SK-N-SH (cell line): ENCODE results near the gene MYLK. TPM values are rescaled to one million over a fixed set of nuclear protein-coding genes. Genes with fewer than 3 reads are reported as not detected.

Experiments used
- CTCF ChIA-PET: fragments of 300-600, 350-600 bp; formaldehyde crosslinking; extraction: SDS; loops from one replicate; lab custom pipeline; 2021; lab: Yijun Ruan, JAX
- POLR2A ChIA-PET: fragments of 350-600 bp; sonication (Branson Sonifier 250); formaldehyde crosslinking; extraction: SDS; loops from one replicate; lab custom pipeline; 2020; ENCODE audit warnings: antibody characterized with exemption, inconsistent platforms; lab: Yijun Ruan, JAX
- DNase-seq: peaks from one replicate; pipeline ENCODE4 v3.0.0; 2012
- H2AFZ ChIP-seq: fragments of 200-600 bp; sonication (generic); 2 replicates; pipeline ENCODE4 v1.8.1; 2016; ENCODE audit warnings: antibody characterized with exemption, mild to moderate bottlenecking, low read depth
- H3F3A ChIP-seq: fragments of 200-600 bp; sonication (generic); replicated peaks from 2 replicates; pipeline ENCODE3; 2016; ENCODE audit warnings: antibody characterized with exemption, mild to moderate bottlenecking; ENCODE audit not compliant: insufficient read depth
- H3K27ac ChIP-seq, 2 experiments: fragments of 200-500 bp in 1 of 2; fragments of 200-600 bp in 1 of 2; sonication (Bioruptor generic) in 1 of 2; sonication (generic), shearing (Covaris generic) in 1 of 2; 2 replicates each; pipeline versions ENCODE4 v1.5.1 to v1.6.1; 2014 to 2016; ENCODE audit warnings: low read depth in 2 of 2, inconsistent platforms in 1 of 2, low read length in 1 of 2, mild to moderate bottlenecking in 1 of 2, mixed read lengths in 1 of 2
- H3K27me3 ChIP-seq: fragments of 200-600 bp; sonication (generic), shearing (Covaris generic); 2 replicates; pipeline ENCODE4 v1.6.1; 2016; ENCODE audit warnings: mixed run types; ENCODE audit not compliant: insufficient read depth
- H3K36me3 ChIP-seq, 2 experiments: fragments of 200-500 bp in 1 of 2; fragments of 200-600 bp in 1 of 2; sonication (Bioruptor generic) in 1 of 2; sonication (generic) in 1 of 2; replicated peaks in 1 of 2; 2 replicates each; pipeline versions ENCODE3 to v1.5.1; 2014 to 2016; ENCODE audit warnings: low read length in 1 of 2, mild to moderate bottlenecking in 1 of 2; ENCODE audit not compliant: insufficient read depth in 2 of 2, control insufficient read depth in 1 of 2
- H3K4me1 ChIP-seq, 2 experiments: fragments of 200-500 bp in 1 of 2; fragments of 200-600 bp in 1 of 2; sonication (Bioruptor generic) in 1 of 2; sonication (generic), shearing (Covaris generic) in 1 of 2; 2 replicates each; pipeline versions ENCODE4 v1.5.1 to v1.6.1; 2014 to 2016; ENCODE audit warnings: low read depth in 1 of 2, low read length in 1 of 2, mixed run types in 1 of 2; ENCODE audit not compliant: insufficient read depth in 2 of 2, control insufficient read depth in 1 of 2
- H3K4me2 ChIP-seq: fragments of 200-600 bp; sonication (generic), shearing (Covaris generic); 2 replicates; pipeline ENCODE4 v1.6.1; 2017; ENCODE audit warnings: mixed run types
- H3K4me3 ChIP-seq, 2 experiments: fragments of 200-500 bp in 1 of 2; fragments of 200-600 bp in 1 of 2; sonication (Bioruptor generic) in 1 of 2; sonication (generic), shearing (Covaris generic) in 1 of 2; 2 replicates each; pipeline versions ENCODE4 v1.5.1 to v1.8.1; 2014 to 2016; ENCODE audit warnings: low read depth in 2 of 2, inconsistent platforms in 1 of 2, low read length in 1 of 2, mild to moderate bottlenecking in 1 of 2, mixed read lengths in 1 of 2, moderate library complexity in 1 of 2
- H3K79me2 ChIP-seq: fragments of 200-600 bp; sonication (generic); 2 replicates; pipeline ENCODE4 v1.8.1; 2017; ENCODE audit warnings: mild to moderate bottlenecking; ENCODE audit not compliant: insufficient read depth
- H3K9ac ChIP-seq: fragments of 200-600 bp; sonication (generic); 2 replicates; pipeline ENCODE4 v1.6.1; 2017; ENCODE audit warnings: mixed run types
- H3K9me2 ChIP-seq: fragments of 200-600 bp; sonication (generic); 2 replicates; pipeline ENCODE4 v1.6.1; 2017; ENCODE audit warnings: mixed run types
- H3K9me3 ChIP-seq: fragments of 200-600 bp; sonication (generic); 2 replicates; pipeline ENCODE4 v1.6.1; 2017; ENCODE audit warnings: mixed run types, mild to moderate bottlenecking, moderate library complexity
- H4K20me1 ChIP-seq: fragments of 200-600 bp; sonication (generic); 2 replicates; pipeline ENCODE4 v1.6.1; 2017; ENCODE audit warnings: mild to moderate bottlenecking, mixed run types; ENCODE audit not compliant: insufficient read depth
- CHD2 ChIP-seq: fragments of 150-350 bp; IDR thresholded peaks from 2 replicates; pipeline ENCODE4 v1.6.1; 2018; ENCODE audit warnings: low read length; ENCODE audit not compliant: partially characterized antibody
- EP300 ChIP-seq, 2 experiments: IDR thresholded peaks; 2 replicates each; pipeline versions ENCODE4 v1.4.0 to v1.6.1; 2012; ENCODE audit warnings: borderline replicate concordance in 1 of 2, low read depth in 1 of 2, low read length in 1 of 2
- FOXJ3 ChIP-seq: sonication (generic); formaldehyde crosslinking; IDR thresholded peaks from 2 replicates; pipeline ENCODE4 v1.5.1; 2020; ENCODE audit warnings: mild to moderate bottlenecking, missing genetic modification reagents
- FOXM1 ChIP-seq: IDR thresholded peaks from 2 replicates; pipeline ENCODE4 v1.4.0; 2012; ENCODE audit warnings: low read depth, mild to moderate bottlenecking
- IRF3 ChIP-seq: fragments of 150-350 bp; IDR thresholded peaks from 2 replicates; pipeline ENCODE4 v1.6.1; 2016; ENCODE audit warnings: mild to moderate bottlenecking, low read depth, low read length
- JUND ChIP-seq: IDR thresholded peaks from 2 replicates; pipeline ENCODE4 v1.4.0; 2012
- MEF2A ChIP-seq: IDR thresholded peaks from 2 replicates; pipeline ENCODE4 v1.4.0; 2012; ENCODE audit warnings: low read depth, borderline replicate concordance
- NFIC ChIP-seq: IDR thresholded peaks from 2 replicates; pipeline ENCODE4 v1.4.0; 2012; ENCODE audit warnings: borderline replicate concordance
- NRF1 ChIP-seq: IDR thresholded peaks from 2 replicates; pipeline ENCODE4 v1.6.1; 2012; ENCODE audit warnings: low read depth, mild to moderate bottlenecking, low read length
- PBX3 ChIP-seq: IDR thresholded peaks from 2 replicates; pipeline ENCODE4; 2012
- POLR2AphosphoS5 ChIP-seq: IDR thresholded peaks from 2 replicates; pipeline ENCODE4 v1.6.1; 2012; ENCODE audit warnings: low read depth, low read length
- RAD21 ChIP-seq: IDR thresholded peaks from 2 replicates; pipeline ENCODE4 v1.6.1; 2012; ENCODE audit warnings: mild to moderate bottlenecking, low read length
- RCOR1 ChIP-seq: fragments of 150-350 bp; IDR thresholded peaks from 2 replicates; pipeline ENCODE4 v1.6.1; 2017; ENCODE audit warnings: antibody characterized with exemption, low read length
- SMC3 ChIP-seq: IDR thresholded peaks from 2 replicates; pipeline ENCODE4 v1.6.1; 2012; ENCODE audit warnings: low read depth, low read length, improper control_type of control experiment
- TCF12 ChIP-seq: IDR thresholded peaks from 2 replicates; pipeline ENCODE4 v1.4.0; 2012
- YY1 ChIP-seq: IDR thresholded peaks from 2 replicates; pipeline ENCODE4 v1.4.0; 2012; ENCODE audit warnings: low read depth, mild to moderate bottlenecking
- WGBS: methylation state at CpG from one replicate; pipeline ENCODE4 v1.1.6; 2017; ENCODE audit warnings: low lambda C conversion rate; 5-methylcytosine and 5-hydroxymethylcytosine counted together
- polyA plus RNA-seq, 3 experiments: library from polyadenylated mRNA; depleted of rRNA; stranded (reverse); fragments of >200 nt; gene quantifications; 2 replicates each; pipeline ENCODE4 v1.2.3, GENCODE V29; 2012
- TF ChIP-seq, protein P1 (sequence below): IDR thresholded peaks from 2 replicates; pipeline ENCODE4 v1.4.0; 2012; ENCODE audit warnings: low read depth, borderline replicate concordance
- TF ChIP-seq, protein P2 (sequence below): fragments of 200-600 bp; sonication (generic); IDR thresholded peaks from 2 replicates; pipeline ENCODE4 v1.6.1; 2017; ENCODE audit warnings: antibody characterized with exemption, mild to moderate bottlenecking, moderate library complexity
- TF ChIP-seq, protein P3 (sequence below): fragments of 150-350 bp; IDR thresholded peaks from 2 replicates; pipeline ENCODE4 v1.6.1; 2017; ENCODE audit warnings: antibody characterized with exemption, low read length, low read depth, borderline replicate concordance

Gene MYLK
- polyA plus RNA-seq, 1 of the 3 experiments (the other 2 are of a cell fraction) = 272 TPM

DNA sequence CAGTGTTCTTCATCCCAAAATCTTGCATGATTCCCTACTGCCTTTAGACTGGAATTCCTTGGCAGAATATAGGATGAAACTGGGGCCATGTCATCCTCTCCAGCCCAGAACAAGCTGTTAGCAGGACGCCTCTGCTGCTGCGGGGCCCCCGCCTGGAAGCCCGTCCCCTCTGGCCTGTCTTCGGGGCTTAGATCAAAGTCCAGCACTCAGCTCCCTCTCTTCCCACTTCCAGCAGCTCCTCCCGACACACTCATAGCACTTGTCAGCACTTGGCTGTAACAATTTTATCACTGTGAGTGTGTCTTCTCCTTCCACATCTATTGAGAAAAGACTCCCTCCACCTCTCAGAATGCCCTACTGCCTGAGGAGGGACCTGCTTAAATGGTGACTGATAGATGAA, 187.3 kb downstream of the MYLK start:
- Histone ChIP-seq H3K9me2 (no peaks in the 10 kb centered on the region), H3K4me2 (peak overlapping the region; percentile 16; the same call in 1 of the 2 replicates), H3K36me3 (peaks cover 35 to 72% of the 10 kb centered on the region in 2 experiments), H4K20me1 (no peaks in the 10 kb centered on the region), H3K4me1 (peaks cover 16 to 30% of the 10 kb centered on the region in 2 experiments), H3K9ac (no peak overlapping the region), H3K4me3 (no peak overlapping the region), H2AFZ (no peak overlapping the region), H3F3A (no peaks in the 10 kb centered on the region), H3K79me2 (peaks cover 27% of the 10 kb centered on the region; the same call in 1 of the 2 replicates), H3K27ac (0 out of 4 replicates have a peak overlapping the region, but pooled peaks of 1 of the 2 experiments have one; percentile 1), H3K27me3 (no peaks in the 10 kb centered on the region), H3K9me3 (no peaks in the 10 kb centered on the region)
- ChIA-PET POLR2A (no interaction called here), CTCF (interaction anchor here (0.6 to 3.6 kb wide), 6 partner anchors 20 to 77 kb away, joined by 3 to 26 read pairs (median 3); no protein-coding TSS in a partner anchor)
- WGBS = 84% methylated on average over 6 of the region's 6 CpGs
- TF ChIP-seq FOXM1 (no peak), RAD21 (no peak), YY1 (no peak), NRF1 (no peak)
- no peak for DNase-seq

DNA sequence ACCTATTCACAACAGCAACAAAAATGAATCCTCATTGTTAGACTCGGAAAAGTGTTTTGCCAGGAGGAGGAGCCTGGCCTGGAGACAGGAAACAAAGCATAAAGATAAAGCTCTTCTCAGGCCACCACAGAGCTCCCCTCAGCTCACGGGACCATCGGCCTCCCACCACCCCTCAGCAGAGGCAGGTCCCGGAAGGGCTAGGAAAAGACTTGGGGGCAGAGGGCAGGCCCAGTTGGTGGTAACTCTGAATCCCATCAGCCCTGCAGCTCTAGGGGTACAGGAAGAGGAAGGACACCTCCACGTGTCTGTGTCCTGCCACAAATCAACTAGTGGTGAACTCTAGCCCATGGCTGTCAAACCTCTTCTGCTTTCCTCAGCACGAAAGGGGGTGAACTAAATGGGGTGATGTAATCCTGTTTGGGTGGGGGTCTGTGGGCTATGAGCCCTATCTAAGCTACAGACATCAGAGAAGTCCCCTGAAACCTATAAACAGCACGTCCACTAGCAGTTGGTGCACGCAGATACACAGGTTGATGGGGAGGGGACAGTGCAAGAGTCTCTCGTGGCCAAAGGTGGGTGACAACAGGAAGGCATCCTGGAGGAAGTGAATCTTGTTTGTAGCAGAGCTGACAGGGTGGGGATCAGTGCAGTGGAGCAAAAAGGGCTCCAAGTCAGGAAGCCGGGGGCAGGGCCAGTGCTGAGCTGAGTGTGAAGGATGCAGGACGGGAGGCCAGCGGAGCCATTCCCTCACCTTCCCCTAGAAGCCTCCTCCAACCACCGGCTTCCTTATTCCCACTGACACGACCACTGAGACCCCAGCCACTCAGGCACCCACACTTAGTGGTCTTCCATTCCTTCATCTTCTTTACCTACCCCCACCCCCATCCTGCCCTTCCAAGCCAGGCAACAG, 188.1 kb downstream of the MYLK start:
- DNase-seq = no peak
- Histone ChIP-seq H3K79me2 (peaks cover 30% of the 10 kb centered on the region; the same call in 1 of the 2 replicates), H3K4me1 (peaks cover 11 to 30% of the 10 kb centered on the region in 2 experiments), H3K9me2 (no peaks in the 10 kb centered on the region), H3K4me2 (peak overlapping the region; percentile 16; the same call in 1 of the 2 replicates), H3K27ac (peak overlapping the region; percentile 41 to 43), H3F3A (no peaks in the 10 kb centered on the region), H3K27me3 (no peaks in the 10 kb centered on the region), H3K9me3 (no peaks in the 10 kb centered on the region), H3K36me3 (peaks cover 38 to 74% of the 10 kb centered on the region in 2 experiments), H3K4me3 (no peak overlapping the region), H4K20me1 (no peaks in the 10 kb centered on the region), H3K9ac (no peak overlapping the region), H2AFZ (no peak overlapping the region)
- WGBS = 93% methylated on average over 14 of the region's 14 CpGs
- ChIA-PET POLR2A (no interaction called here), CTCF (interaction anchor here (0.7 to 3.6 kb wide), 6 partner anchors 25 to 44 kb away, joined by 3 to 26 read pairs (median 3); no protein-coding TSS in a partner anchor)
- TF ChIP-seq FOXJ3 (no peak), YY1 (no peak), CHD2 (no peak), NRF1 (no peak), RCOR1 (no peak), PBX3 (no peak), SMC3 (no peak), MEF2A (no peak), IRF3 (no peak), EP300 (IDR thresholded peaks at IDR 0.05; ENCODE audit: borderline replicate concordance in 1 of 2, low read depth in 1 of 2, low read length in 1 of 2) (no peak), NFIC (no peak), RAD21 (no peak), FOXM1 (no peak), JUND (no peak), POLR2AphosphoS5 (no peak), TCF12 (no peak)
- TF ChIP-seq, protein P1, sequence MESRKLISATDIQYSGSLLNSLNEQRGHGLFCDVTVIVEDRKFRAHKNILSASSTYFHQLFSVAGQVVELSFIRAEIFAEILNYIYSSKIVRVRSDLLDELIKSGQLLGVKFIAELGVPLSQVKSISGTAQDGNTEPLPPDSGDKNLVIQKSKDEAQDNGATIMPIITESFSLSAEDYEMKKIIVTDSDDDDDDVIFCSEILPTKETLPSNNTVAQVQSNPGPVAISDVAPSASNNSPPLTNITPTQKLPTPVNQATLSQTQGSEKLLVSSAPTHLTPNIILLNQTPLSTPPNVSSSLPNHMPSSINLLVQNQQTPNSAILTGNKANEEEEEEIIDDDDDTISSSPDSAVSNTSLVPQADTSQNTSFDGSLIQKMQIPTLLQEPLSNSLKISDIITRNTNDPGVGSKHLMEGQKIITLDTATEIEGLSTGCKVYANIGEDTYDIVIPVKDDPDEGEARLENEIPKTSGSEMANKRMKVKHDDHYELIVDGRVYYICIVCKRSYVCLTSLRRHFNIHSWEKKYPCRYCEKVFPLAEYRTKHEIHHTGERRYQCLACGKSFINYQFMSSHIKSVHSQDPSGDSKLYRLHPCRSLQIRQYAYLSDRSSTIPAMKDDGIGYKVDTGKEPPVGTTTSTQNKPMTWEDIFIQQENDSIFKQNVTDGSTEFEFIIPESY = no peak
- TF ChIP-seq, protein P2, sequence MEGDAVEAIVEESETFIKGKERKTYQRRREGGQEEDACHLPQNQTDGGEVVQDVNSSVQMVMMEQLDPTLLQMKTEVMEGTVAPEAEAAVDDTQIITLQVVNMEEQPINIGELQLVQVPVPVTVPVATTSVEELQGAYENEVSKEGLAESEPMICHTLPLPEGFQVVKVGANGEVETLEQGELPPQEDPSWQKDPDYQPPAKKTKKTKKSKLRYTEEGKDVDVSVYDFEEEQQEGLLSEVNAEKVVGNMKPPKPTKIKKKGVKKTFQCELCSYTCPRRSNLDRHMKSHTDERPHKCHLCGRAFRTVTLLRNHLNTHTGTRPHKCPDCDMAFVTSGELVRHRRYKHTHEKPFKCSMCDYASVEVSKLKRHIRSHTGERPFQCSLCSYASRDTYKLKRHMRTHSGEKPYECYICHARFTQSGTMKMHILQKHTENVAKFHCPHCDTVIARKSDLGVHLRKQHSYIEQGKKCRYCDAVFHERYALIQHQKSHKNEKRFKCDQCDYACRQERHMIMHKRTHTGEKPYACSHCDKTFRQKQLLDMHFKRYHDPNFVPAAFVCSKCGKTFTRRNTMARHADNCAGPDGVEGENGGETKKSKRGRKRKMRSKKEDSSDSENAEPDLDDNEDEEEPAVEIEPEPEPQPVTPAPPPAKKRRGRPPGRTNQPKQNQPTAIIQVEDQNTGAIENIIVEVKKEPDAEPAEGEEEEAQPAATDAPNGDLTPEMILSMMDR = no peak
- TF ChIP-seq, protein P3, sequence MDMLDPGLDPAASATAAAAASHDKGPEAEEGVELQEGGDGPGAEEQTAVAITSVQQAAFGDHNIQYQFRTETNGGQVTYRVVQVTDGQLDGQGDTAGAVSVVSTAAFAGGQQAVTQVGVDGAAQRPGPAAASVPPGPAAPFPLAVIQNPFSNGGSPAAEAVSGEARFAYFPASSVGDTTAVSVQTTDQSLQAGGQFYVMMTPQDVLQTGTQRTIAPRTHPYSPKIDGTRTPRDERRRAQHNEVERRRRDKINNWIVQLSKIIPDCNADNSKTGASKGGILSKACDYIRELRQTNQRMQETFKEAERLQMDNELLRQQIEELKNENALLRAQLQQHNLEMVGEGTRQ = no peak
